BLaER1 treated with 17β-estradiol and CSF1 and Interleukin-3, amounts not matched to agents 10 nM and 100 nM (cell line): ENCODE measurements around the gene ERI3.

Source experiments
- H3K27ac ChIP-seq, 11 experiments: shearing (Covaris generic); formaldehyde crosslinking; 2 replicates each; pipeline ENCODE4 v1.8.1; 2022
- H3K27me3 ChIP-seq, 11 experiments: shearing (Covaris generic); formaldehyde crosslinking; 2 replicates each; pipeline ENCODE4 v1.8.1; 2022
- H3K36me3 ChIP-seq, 11 experiments: shearing (Covaris generic); formaldehyde crosslinking; 2 replicates each; pipeline ENCODE4 v1.8.1; 2022
- H3K4me1 ChIP-seq, 10 experiments: shearing (Covaris generic); formaldehyde crosslinking; 2 replicates each; pipeline ENCODE4 v1.8.1; 2022
- H3K4me2 ChIP-seq, 11 experiments: shearing (Covaris generic); formaldehyde crosslinking; 2 replicates each; pipeline ENCODE4 v1.8.1; 2022
- H3K4me3 ChIP-seq, 10 experiments: shearing (Covaris generic); formaldehyde crosslinking; 2 replicates each; pipeline ENCODE4 v1.8.1; 2022
- H3K9ac ChIP-seq, 11 experiments: shearing (Covaris generic); formaldehyde crosslinking; 2 replicates each; pipeline ENCODE4 v1.8.1; 2022
- H3K9me3 ChIP-seq, 11 experiments: shearing (Covaris generic); formaldehyde crosslinking; replicated peaks in 1 of 11; 2 replicates each; pipeline ENCODE4 v1.8.1; 2022
- H4K20me1 ChIP-seq, 11 experiments: shearing (Covaris generic); formaldehyde crosslinking; 2 replicates each; pipeline ENCODE4 v1.8.1; 2022
- Cebpa-rat ChIP-seq, 11 experiments: shearing (Covaris generic); IDR thresholded peaks; 2 replicates each; pipeline ENCODE4 v1.8.1; 2022

The ERI3 gene

DNA sequence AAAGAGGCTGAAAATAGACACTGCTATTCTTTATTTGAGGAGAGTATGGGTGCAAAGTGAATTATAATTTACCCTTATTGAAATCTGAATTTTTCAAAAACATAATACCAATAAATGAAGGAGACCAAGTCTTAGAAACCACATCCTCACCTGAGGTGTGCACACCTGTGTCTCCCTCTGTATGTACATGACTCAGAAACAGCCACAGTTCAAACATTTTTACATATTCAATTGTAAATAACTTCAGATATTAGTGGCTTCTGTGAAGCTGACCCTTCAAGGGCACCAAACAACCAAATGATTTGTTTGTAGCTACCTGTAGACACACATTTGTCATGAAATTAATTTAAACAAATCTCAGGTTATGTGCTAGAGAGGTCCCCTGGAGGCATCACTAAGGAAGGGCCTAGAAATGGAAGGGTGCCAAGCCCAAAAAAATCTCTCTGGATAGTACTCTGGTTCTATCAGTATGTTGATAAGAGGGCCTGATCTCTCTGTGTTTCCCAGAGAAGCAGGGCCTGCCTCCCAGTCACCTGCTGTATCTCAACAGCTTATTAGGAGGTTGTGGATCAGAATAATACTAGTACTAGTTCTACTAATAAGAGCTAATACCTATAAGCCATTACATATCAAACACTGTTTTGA lies 28.1 kb downstream of the ERI3 start:
- no peak overlapping the region for H3K4me3 ChIP-seq
- H3K27ac ChIP-seq = no peak overlapping the region

GRCh38 chr1:44326024-44326701 lies 28.9 kb downstream of the ERI3 start:
- peaks cover 0 to 85% (median 10%) of the 10 kb centered on the region in 11 experiments; a peak in 8 of 22 replicates for H4K20me1 ChIP-seq
- H3K27me3 ChIP-seq = no peaks in the 10 kb centered on the region
- no peak overlapping the region for H3K27ac ChIP-seq
- H3K4me1 ChIP-seq = peaks cover 0 to 11% (median 6%) of the 10 kb centered on the region in 10 experiments; a peak in 7 of 20 replicates
- no peaks in the 10 kb centered on the region for H3K9me3 ChIP-seq
- no peak overlapping the region for H3K9ac ChIP-seq
- peaks cover 26 to 98% (median 66%) of the 10 kb centered on the region in 11 experiments; a peak in 20 of 22 replicates for H3K36me3 ChIP-seq
- no peak for TF ChIP-seq Cebpa-rat (IDR thresholded peaks at IDR 0.05)
- no peak overlapping the region for H3K4me3 ChIP-seq
- no peak overlapping the region for H3K4me2 ChIP-seq

More for the DNA sequence above, 28.1 kb downstream of the ERI3 start:
- Histone ChIP-seq H3K4me2 (no peak overlapping the region), H3K9ac (no peak overlapping the region), H3K4me1 (peaks cover 0 to 11% (median 2%) of the 10 kb centered on the region in 10 experiments; a peak in 6 of 20 replicates), H3K36me3 (peaks cover 30 to 98% (median 68%) of the 10 kb centered on the region in 11 experiments; a peak in 21 of 22 replicates), H3K27me3 (no peaks in the 10 kb centered on the region), H3K9me3 (no peaks in the 10 kb centered on the region), H4K20me1 (peaks cover 0 to 79% (median 8%) of the 10 kb centered on the region in 11 experiments; a peak in 8 of 22 replicates)
- no peak for TF ChIP-seq Cebpa-rat (IDR thresholded peaks at IDR 0.05)

DNA sequence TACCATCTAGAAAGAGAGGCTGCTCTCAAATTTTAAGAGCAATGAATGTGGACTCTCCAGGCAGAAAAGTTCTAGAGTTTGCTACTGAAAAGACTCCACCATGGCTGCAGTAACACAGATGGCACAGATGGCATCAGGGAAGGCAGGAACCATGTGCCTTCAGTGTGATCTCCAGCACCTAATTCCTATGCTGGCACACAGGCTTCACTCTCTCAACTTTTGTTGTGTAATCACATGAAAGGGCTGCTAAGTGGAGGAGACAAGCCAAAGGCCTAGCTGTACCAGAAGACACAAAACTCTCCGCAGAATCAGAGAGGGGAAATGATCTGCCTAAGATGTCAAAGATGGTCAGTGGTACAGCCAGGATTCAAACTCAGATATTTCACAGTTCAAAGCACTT lies 31.1 kb downstream of the ERI3 start:
- Histone ChIP-seq H3K9ac (no peak overlapping the region), H4K20me1 (peaks cover 0 to 71% (median 14%) of the 10 kb centered on the region in 11 experiments; a peak in 8 of 22 replicates), H3K4me3 (no peak overlapping the region), H3K36me3 (peaks cover 25 to 100% (median 72%) of the 10 kb centered on the region in 11 experiments), H3K27ac (no peak overlapping the region), H3K4me2 (no peak overlapping the region), H3K27me3 (no peaks in the 10 kb centered on the region), H3K9me3 (no peaks in the 10 kb centered on the region), H3K4me1 (peaks cover 0 to 12% (median 7%) of the 10 kb centered on the region in 10 experiments; a peak in 8 of 20 replicates)
- no peak for TF ChIP-seq Cebpa-rat (IDR thresholded peaks at IDR 0.05)

DNA sequence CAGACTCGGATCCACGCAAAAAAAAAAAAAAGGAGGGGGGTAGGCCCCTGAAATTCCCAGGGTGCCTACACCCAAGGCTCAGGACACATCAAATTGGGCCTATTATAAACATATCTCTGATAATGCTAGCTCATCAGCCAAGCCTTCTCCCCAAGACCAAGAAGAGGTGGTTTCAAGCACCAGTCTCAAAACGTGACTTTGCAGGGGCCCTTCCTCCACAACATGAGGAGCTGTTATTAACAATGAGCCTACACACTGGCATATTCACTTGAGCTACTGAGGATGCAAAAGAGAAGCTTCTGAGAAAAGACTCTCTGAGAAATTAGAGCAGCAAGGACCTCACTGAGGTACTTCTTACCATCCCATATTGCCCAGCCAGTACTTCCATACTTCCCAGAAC lies 32.7 kb downstream of the ERI3 start:
- Histone ChIP-seq H4K20me1 (peaks cover 0 to 59% (median 10%) of the 10 kb centered on the region in 11 experiments; a peak in 9 of 22 replicates), H3K4me3 (no peak overlapping the region), H3K4me1 (peaks cover 0 to 15% (median 10%) of the 10 kb centered on the region in 10 experiments; a peak in 8 of 20 replicates), H3K27me3 (no peaks in the 10 kb centered on the region), H3K27ac (no peak overlapping the region), H3K36me3 (peaks cover 33 to 100% (median 72%) of the 10 kb centered on the region in 11 experiments), H3K9me3 (no peaks in the 10 kb centered on the region), H3K4me2 (no peak overlapping the region), H3K9ac (no peak overlapping the region)
- no peak for TF ChIP-seq Cebpa-rat (IDR thresholded peaks at IDR 0.05)

GRCh38 chr1:44321466-44321865 lies 33.6 kb downstream of the ERI3 start:
- Histone ChIP-seq H3K27ac (no peak overlapping the region), H3K4me1 (peaks cover 0 to 15% (median 10%) of the 10 kb centered on the region in 10 experiments; a peak in 9 of 20 replicates), H3K27me3 (no peaks in the 10 kb centered on the region), H3K9me3 (no peaks in the 10 kb centered on the region), H3K4me3 (no peak overlapping the region), H3K4me2 (peak overlapping the region in 2 of 11 experiments; percentile 0 to 7; a peak in 2 of 22 replicates), H3K9ac (no peak overlapping the region), H3K36me3 (peaks cover 39 to 100% (median 75%) of the 10 kb centered on the region in 11 experiments), H4K20me1 (peaks cover 0 to 50% (median 4%) of the 10 kb centered on the region in 11 experiments; a peak in 8 of 22 replicates)
- no peak for TF ChIP-seq Cebpa-rat (IDR thresholded peaks at IDR 0.05)

DNA sequence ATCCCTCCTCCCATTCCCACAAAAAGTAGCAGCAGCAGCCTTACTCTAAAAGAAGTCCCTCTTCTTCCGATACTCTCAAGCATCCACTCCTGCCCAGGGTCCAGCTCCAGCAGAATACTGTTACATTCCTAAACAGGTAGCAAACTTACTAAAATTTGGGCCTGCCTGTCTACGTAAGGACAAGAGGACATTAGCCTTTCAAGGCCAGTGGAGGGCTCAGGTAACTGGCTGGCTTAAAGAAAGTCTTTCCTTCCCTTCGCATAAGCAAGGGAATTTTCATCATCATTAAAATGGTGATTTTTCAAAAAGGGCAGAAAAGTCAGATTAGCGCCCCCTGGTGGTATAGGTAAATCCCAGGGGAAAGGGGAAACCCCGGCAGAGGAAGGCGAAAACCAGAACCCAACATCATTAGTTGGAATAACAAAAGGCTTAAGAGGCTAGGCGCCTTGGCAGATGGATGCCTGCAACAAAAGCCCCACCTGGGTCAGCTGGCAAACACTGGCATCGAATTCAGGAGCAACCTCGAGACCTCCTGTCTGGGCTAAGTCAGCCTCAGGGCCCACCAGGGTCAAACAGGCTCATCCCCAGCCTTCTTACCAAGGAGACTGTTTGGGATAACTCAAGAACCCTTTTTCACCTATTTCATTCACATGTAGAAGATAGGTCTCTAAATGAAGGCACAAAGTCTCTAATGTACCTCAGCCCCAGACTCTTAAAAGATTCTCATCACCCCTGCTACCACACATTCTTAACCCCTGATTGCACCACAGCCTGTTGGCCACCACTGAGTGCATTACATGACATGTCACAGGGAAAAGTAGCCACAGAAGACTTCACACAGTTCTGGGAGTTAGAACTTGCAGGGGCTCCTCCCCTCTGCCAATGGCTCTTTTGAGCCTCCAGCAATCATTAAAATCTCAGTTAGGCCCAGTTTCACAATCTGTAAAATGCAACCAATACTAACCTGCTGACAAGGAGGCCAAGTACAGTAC lies 36.7 kb downstream of the ERI3 start:
- Histone ChIP-seq H3K36me3 (peaks cover 60 to 100% (median 87%) of the 10 kb centered on the region in 11 experiments), H3K4me3 (no peak overlapping the region), H3K9me3 (no peaks in the 10 kb centered on the region), H3K27me3 (no peaks in the 10 kb centered on the region), H3K4me2 (0 out of 22 replicates have a peak overlapping the region, but pooled peaks of 1 of the 11 experiments have one; percentile 5), H4K20me1 (peaks cover 0 to 31% (median 4%) of the 10 kb centered on the region in 11 experiments; a peak in 9 of 22 replicates), H3K9ac (no peak overlapping the region), H3K4me1 (peaks cover 0 to 13% (median 8%) of the 10 kb centered on the region in 10 experiments; a peak in 9 of 20 replicates), H3K27ac (no peak overlapping the region)
- no peak for TF ChIP-seq Cebpa-rat (IDR thresholded peaks at IDR 0.05)

DNA sequence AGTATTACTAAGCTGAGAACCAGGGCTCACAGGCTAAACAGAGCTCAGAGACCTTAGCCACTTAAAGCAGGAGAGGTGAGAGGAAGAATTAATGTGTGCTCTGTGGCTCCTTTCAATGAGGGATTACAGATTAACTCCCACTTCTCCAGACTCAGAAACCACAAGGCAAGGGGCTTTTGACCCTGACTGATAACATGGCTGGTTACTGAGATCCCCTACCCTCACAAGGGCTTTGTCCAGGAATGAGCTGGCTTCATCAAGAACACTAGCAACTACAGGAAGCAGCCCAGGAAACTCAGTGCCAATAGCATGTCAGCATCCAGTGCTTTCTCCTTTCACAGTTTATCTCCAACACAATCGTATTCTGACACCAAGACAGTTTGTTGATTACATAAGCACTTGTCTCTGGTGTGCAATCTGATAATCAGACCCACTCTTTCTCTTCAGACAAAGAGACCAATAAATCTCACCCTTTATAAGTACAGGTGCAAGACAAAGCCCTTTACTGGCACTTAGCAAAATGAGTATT lies 38.8 kb downstream of the ERI3 start:
- TF ChIP-seq Cebpa-rat (IDR thresholded peaks at IDR 0.05) = no peak

DNA sequence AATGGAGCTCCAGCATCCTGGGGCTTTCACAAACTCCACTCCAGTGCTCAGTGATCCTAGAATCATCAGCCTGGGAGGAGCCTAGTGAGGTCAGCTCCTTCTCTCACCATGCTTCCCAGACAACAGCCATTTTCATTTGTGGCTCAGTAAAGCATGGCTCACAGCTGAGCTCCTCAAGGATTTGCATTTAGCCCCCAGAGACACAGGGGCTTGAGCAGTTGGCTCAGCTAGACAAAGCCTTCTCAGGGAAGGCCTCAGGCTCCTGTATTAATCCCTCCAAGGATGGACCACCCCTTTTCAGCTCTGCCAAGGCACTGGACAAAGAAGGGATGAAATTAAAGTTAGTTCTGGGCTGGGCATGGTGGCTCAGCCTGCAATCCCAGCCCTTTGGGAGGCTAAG lies 39.5 kb downstream of the ERI3 start:
- Histone ChIP-seq H4K20me1 (peaks cover 0 to 13% (median 0%) of the 10 kb centered on the region in 11 experiments; a peak in 6 of 22 replicates), H3K4me3 (no peak overlapping the region), H3K4me1 (peaks cover 0 to 7% (median 0%) of the 10 kb centered on the region in 10 experiments; a peak in 2 of 20 replicates), H3K4me2 (no peak overlapping the region), H3K9me3 (no peaks in the 10 kb centered on the region), H3K27me3 (no peaks in the 10 kb centered on the region), H3K27ac (no peak overlapping the region), H3K9ac (no peak overlapping the region), H3K36me3 (peaks cover 87 to 100% (median 97%) of the 10 kb centered on the region in 11 experiments)
- no peak for TF ChIP-seq Cebpa-rat (IDR thresholded peaks at IDR 0.05)

More for the DNA sequence above, 38.8 kb downstream of the ERI3 start:
- Histone ChIP-seq H3K27ac (no peak overlapping the region), H3K36me3 (peaks cover 79 to 100% (median 97%) of the 10 kb centered on the region in 11 experiments), H3K9ac (0 out of 22 replicates have a peak overlapping the region, but pooled peaks of 1 of the 11 experiments have one; percentile 11), H3K4me2 (no peak overlapping the region), H3K27me3 (no peaks in the 10 kb centered on the region), H3K9me3 (no peaks in the 10 kb centered on the region), H3K4me3 (no peak overlapping the region), H3K4me1 (peaks cover 0 to 7% (median 4%) of the 10 kb centered on the region in 10 experiments; a peak in 4 of 20 replicates), H4K20me1 (peaks cover 0 to 18% (median 3%) of the 10 kb centered on the region in 11 experiments; a peak in 8 of 22 replicates)
